Measurements from ENCODE around the gene NEUROD2.

DNA sequence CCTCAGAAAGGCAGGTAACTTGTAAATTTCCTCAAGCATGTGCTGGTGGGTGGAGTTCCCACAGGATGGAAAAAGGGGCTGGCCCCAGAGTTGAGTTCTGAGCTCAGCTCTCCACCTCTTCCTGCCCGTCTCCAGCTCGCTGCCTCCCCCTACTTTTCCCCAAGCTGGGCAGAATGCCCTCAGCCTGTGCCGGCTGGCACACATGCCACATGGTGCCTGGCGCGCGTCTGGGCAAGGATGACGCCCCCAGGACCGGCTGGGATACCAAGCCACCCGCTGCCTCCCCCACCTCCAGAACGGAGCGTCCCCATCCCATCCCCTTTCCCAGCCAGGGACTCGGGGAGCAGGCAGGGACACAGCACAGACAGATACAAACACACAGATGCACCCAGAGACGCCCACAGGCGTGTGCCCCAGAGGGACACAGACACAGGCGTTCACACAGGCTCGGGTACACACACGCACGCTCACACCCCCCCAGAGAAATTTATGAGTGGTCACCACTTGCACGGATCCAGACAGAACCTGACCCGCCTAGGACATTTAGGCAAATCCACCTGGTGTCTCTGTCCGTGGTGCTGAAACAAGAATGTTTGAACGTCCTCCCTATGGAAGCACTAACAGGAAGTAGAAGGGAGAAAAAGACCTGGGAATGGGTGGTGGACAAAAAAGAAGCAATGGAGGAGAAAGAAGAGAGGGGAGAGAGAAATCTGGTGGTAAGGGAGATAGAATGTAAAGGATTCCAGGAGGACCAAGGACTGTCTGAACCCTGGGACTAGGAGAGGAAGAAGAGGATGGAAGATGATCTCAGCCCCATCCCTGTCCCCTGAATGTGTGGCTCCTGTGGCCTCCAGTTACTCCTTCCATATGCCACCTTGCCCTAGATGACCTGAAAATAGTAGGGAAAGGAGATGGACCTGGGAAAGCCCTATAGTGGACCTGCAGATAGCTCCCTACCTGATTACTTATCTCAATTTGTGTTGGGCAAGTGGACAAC, 15.5 kb downstream of the NEUROD2 start:
- TF ChIP-seq, protein P1, sequence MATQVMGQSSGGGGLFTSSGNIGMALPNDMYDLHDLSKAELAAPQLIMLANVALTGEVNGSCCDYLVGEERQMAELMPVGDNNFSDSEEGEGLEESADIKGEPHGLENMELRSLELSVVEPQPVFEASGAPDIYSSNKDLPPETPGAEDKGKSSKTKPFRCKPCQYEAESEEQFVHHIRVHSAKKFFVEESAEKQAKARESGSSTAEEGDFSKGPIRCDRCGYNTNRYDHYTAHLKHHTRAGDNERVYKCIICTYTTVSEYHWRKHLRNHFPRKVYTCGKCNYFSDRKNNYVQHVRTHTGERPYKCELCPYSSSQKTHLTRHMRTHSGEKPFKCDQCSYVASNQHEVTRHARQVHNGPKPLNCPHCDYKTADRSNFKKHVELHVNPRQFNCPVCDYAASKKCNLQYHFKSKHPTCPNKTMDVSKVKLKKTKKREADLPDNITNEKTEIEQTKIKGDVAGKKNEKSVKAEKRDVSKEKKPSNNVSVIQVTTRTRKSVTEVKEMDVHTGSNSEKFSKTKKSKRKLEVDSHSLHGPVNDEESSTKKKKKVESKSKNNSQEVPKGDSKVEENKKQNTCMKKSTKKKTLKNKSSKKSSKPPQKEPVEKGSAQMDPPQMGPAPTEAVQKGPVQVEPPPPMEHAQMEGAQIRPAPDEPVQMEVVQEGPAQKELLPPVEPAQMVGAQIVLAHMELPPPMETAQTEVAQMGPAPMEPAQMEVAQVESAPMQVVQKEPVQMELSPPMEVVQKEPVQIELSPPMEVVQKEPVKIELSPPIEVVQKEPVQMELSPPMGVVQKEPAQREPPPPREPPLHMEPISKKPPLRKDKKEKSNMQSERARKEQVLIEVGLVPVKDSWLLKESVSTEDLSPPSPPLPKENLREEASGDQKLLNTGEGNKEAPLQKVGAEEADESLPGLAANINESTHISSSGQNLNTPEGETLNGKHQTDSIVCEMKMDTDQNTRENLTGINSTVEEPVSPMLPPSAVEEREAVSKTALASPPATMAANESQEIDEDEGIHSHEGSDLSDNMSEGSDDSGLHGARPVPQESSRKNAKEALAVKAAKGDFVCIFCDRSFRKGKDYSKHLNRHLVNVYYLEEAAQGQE (IDR thresholded peaks at IDR 0.05; ENCODE audit: unreplicated experiment), result peak; percentile 91
- TF ChIP-seq, protein P2, sequence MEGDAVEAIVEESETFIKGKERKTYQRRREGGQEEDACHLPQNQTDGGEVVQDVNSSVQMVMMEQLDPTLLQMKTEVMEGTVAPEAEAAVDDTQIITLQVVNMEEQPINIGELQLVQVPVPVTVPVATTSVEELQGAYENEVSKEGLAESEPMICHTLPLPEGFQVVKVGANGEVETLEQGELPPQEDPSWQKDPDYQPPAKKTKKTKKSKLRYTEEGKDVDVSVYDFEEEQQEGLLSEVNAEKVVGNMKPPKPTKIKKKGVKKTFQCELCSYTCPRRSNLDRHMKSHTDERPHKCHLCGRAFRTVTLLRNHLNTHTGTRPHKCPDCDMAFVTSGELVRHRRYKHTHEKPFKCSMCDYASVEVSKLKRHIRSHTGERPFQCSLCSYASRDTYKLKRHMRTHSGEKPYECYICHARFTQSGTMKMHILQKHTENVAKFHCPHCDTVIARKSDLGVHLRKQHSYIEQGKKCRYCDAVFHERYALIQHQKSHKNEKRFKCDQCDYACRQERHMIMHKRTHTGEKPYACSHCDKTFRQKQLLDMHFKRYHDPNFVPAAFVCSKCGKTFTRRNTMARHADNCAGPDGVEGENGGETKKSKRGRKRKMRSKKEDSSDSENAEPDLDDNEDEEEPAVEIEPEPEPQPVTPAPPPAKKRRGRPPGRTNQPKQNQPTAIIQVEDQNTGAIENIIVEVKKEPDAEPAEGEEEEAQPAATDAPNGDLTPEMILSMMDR (conservative IDR thresholded peaks at IDR 0.05; ENCODE audit: low read depth in 2 of 2), result peak in 1 of 2 experiments; percentile 16; a peak in 1 of 4 replicates
- TF ChIP-seq EZH2 (IDR thresholded peaks at IDR 0.05; ENCODE audit: low read depth, unreplicated experiment) (no peak), ETS1 (IDR thresholded peaks at IDR 0.05) (no peak), ZNF114 (CRISPR knock-in tag; IDR thresholded peaks at IDR 0.05) (no peak), POLR2AphosphoS5 (IDR thresholded peaks at IDR 0.05; ENCODE audit: low read depth) (no peak), ZNF331 (CRISPR knock-in tag; IDR thresholded peaks at IDR 0.05; ENCODE audit: low read depth) (no peak), CREB1 (CRISPR knock-in tag; IDR thresholded peaks at IDR 0.05; ENCODE audit: low read depth) (no peak), EZH2phosphoT487 (IDR thresholded peaks at IDR 0.05; ENCODE audit: unreplicated experiment) (no peak), JUNB (IDR thresholded peaks at IDR 0.05; ENCODE audit: unreplicated experiment) (no peak), STAT1 (IDR thresholded peaks at IDR 0.05; ENCODE audit: unreplicated experiment) (no peak), NANOG (IDR thresholded peaks at IDR 0.05; ENCODE audit: borderline replicate concordance) (no peak)
